HepG2 (cell line): ENCODE measurements around the gene ZBTB46. TPM values are rescaled to one million over a fixed set of nuclear protein-coding genes. Genes with fewer than 3 reads are reported as not detected.
"Not testable (repeated sequence)": the region's sequence is repeated elsewhere in the genome, so short reads cannot be mapped to it uniquely, and the experiment has no call there.

Source experiments
- ATAC-seq: fragments of 200-7000 bp; cut with Tn5 transposase; 3 replicates; pipeline ENCODE4 v1.9.1; 2020; ENCODE audit warnings: mild to moderate bottlenecking, moderate library complexity
- BruUV-seq: library from RNA; stranded (reverse); fragments of 400-500 nt; replicated peaks from 2 replicates; lab custom pipeline; 2021; lab: Mats Ljungman, UMichigan
- CTCF ChIA-PET: fragments of 300-600 bp; formaldehyde crosslinking; extraction: SDS; loops from one replicate; lab custom pipeline; 2021; ENCODE audit warnings: low total read pairs, inconsistent platforms, low intra/inter-chr PET ratio; lab: Yijun Ruan, JAX
- POLR2A ChIA-PET: fragments of 350-600 bp; sonication (Branson Sonifier 250); formaldehyde crosslinking; loops from one replicate; lab custom pipeline; 2020; ENCODE audit warnings: antibody characterized with exemption, inconsistent platforms; lab: Yijun Ruan, JAX
- DNase-seq: peaks from one replicate; pipeline ENCODE4 v3.0.0-alpha.2; 2015; ENCODE audit warnings: low spot score
- FAIRE-seq: peaks from 3 replicates; lab custom pipeline; 2011; peaks lifted over from hg19 to GRCh38; lab: Jason Lieb, UNC
- H2AFZ ChIP-seq: one replicate; pipeline ENCODE4 v1.6.1; 2011; ENCODE audit warnings: low read length, inconsistent platforms
- H3K27ac ChIP-seq: fragments of 300-600 bp; 3 replicates; pipeline ENCODE4 v1.8.0; 2011; ENCODE audit warnings: mixed run types, mild to moderate bottlenecking, mixed read lengths, low read length, inconsistent platforms; ENCODE audit not compliant: insufficient read depth; ENCODE audit errors: extremely low read length
- H3K27me3 ChIP-seq, 2 experiments: fragments of 200-600 bp in 1 of 2; 2 replicates in 1 of 2; 3 replicates in 1 of 2; pipeline versions ENCODE4 v1.6.0 to v1.8.0; 2011; ENCODE audit warnings: low read length in 2 of 2, mild to moderate bottlenecking in 2 of 2, moderate library complexity in 2 of 2, inconsistent platforms in 1 of 2; ENCODE audit not compliant: insufficient read depth in 2 of 2, control insufficient read depth in 1 of 2
- H3K36me3 ChIP-seq, 2 experiments: fragments of 200-600 bp in 1 of 2; replicated peaks in 1 of 2; 2 replicates in 1 of 2; 3 replicates in 1 of 2; pipeline versions ENCODE4 v1.5.1 to v1.8.0; 2011; ENCODE audit warnings: low read length in 2 of 2, inconsistent platforms in 1 of 2; ENCODE audit not compliant: insufficient read depth in 2 of 2, control insufficient read depth in 1 of 2
- H3K4me1 ChIP-seq: 2 replicates; pipeline ENCODE4 v1.5.1; 2012; ENCODE audit warnings: low read length, inconsistent platforms; ENCODE audit not compliant: insufficient read depth
- H3K4me2 ChIP-seq: 2 replicates; pipeline ENCODE4 v1.6.0; 2011; ENCODE audit warnings: low read depth, low read length, inconsistent platforms
- H3K4me3 ChIP-seq, 3 experiments: fragments of 200-600 bp in 1 of 3; sonication (generic), shearing (Covaris generic) in 1 of 3; replicated peaks in 1 of 3; 2 replicates each; pipeline ENCODE4 v1.5.1; 2011 to 2016; ENCODE audit warnings: low read length in 3 of 3, inconsistent platforms in 2 of 3, low read depth in 2 of 3, mild to moderate bottlenecking in 2 of 3, control low read depth in 1 of 3, mixed read lengths in 1 of 3; ENCODE audit not compliant: insufficient read depth in 1 of 3
- H3K79me2 ChIP-seq: one replicate; pipeline ENCODE4 v1.6.1; 2011; ENCODE audit warnings: low read length, inconsistent platforms; ENCODE audit not compliant: insufficient read depth
- H3K9ac ChIP-seq: 2 replicates; pipeline ENCODE4 v1.6.0; 2011; ENCODE audit warnings: mild to moderate bottlenecking, low read depth, low read length, inconsistent platforms; ENCODE audit not compliant: insufficient read depth
- H3K9me3 ChIP-seq: 2 replicates; pipeline ENCODE4 v1.5.1; 2012; ENCODE audit warnings: mild to moderate bottlenecking, low read length
- H4K20me1 ChIP-seq: 2 replicates; pipeline ENCODE4 v1.6.0; 2011; ENCODE audit warnings: inconsistent platforms, mild to moderate bottlenecking, low read length, moderate library complexity; ENCODE audit not compliant: insufficient read depth
- HOXD1 ChIP-seq: sonication (generic); formaldehyde crosslinking; IDR thresholded peaks from 2 replicates; pipeline ENCODE4 v1.5.0; 2020; ENCODE audit warnings: missing genetic modification reagents
- MAFK ChIP-seq, 2 experiments: IDR thresholded peaks in 1 of 2; conservative IDR thresholded peaks in 1 of 2; 2 replicates each; pipeline ENCODE4 v1.6.1; 2011; ENCODE audit warnings: improper control_type of control experiment in 2 of 2, low read length in 2 of 2
- ZMYM3 ChIP-seq: sonication (generic); formaldehyde crosslinking; IDR thresholded peaks from 2 replicates; pipeline ENCODE4 v1.5.1; 2020; ENCODE audit warnings: mild to moderate bottlenecking, missing genetic modification reagents
- ZNF253 ChIP-seq: sonication (generic); formaldehyde crosslinking; IDR thresholded peaks from 2 replicates; pipeline ENCODE4 v1.8.0; 2022; ENCODE audit warnings: mild to moderate bottlenecking, missing genetic modification reagents, borderline replicate concordance
- ZNF530 ChIP-seq: sonication (generic); formaldehyde crosslinking; IDR thresholded peaks from 2 replicates; pipeline ENCODE4 v1.5.0; 2020; ENCODE audit warnings: low read depth, mild to moderate bottlenecking, missing genetic modification reagents
- ZSCAN12 ChIP-seq: sonication (generic); formaldehyde crosslinking; IDR thresholded peaks from 2 replicates; pipeline ENCODE4 v1.9.0; 2021; ENCODE audit warnings: mild to moderate bottlenecking, missing genetic modification reagents
- WGBS: methylation state at CpG from one replicate; pipeline ENCODE4 v1.1.6; 2017; ENCODE audit warnings: low lambda C conversion rate; 5-methylcytosine and 5-hydroxymethylcytosine counted together
- in situ Hi-C: cut with HindIII; loops from 2 replicates; pipeline ENCODE4 v1.10.0; 2017; ENCODE audit warnings: low pct_unique_long_range_greater_than_20kb; ENCODE audit not compliant: extremely low pct_ligation_motif_present
- intact Hi-C: fragments of 100-400 bp; cut with micrococcal nuclease; formaldehyde crosslinking; loops from one replicate; pipeline ENCODE4 v1.10.0; 2022; ENCODE audit not compliant: unreplicated experiment
- polyA plus RNA-seq, 8 experiments: library from polyadenylated mRNA; depleted of rRNA in 3 of 8; stranded (reverse) in 7 of 8; unstranded in 1 of 8; fragments of >200 nt; fragmentation: Illumina TruSeq in 4 of 8; extraction: Trizol in 4 of 8; gene quantifications; 2 replicates each; pipeline versions ENCODE4 v1.2.1 to v1.2.3, GENCODE V29; 2011 to 2016; ENCODE audit warnings: low read depth in 4 of 8, missing spikeins in 1 of 8, mixed read lengths in 1 of 8; ENCODE audit not compliant: insufficient read depth in 1 of 8
- total RNA-seq, 5 experiments: library from RNA; depleted of rRNA; stranded (reverse); fragments of >200 nt; fragmentation: Illumina TruSeq; extraction: Trizol; gene quantifications; 2 replicates each; pipeline ENCODE4 v1.2.3, GENCODE V29; 2016; ENCODE audit warnings: low read depth in 1 of 5

The ZBTB46 gene
- total and polyA plus RNA-seq, 2 of the 13 experiments (the other 11 are each of a cell fraction or from before 2014, with no cell fraction given), result 1.6 to 13.5 TPM

DNA sequence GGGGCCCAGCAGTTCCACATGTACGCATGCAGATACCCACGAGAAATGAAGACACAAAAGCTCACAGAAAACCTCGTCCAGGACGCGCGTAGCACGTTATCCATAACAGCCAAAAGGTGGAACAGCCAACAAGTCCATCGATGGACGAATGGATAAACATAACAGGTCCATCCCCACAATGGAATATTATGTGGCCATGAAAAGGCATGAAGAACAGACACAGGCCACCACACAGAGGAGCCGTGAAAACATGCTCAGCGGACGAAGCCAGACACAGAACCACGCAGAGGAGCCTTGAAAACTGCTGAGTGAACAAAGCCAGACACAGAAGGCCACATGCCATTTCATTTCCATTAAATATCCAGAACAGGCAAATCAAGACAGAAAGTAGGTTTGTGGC lies 53.5 kb downstream of the ZBTB46 start:
- no peak overlapping the region for H3K4me2 ChIP-seq
- POLR2A ChIA-PET, result no interaction called here
- H3K9ac ChIP-seq, result no peak overlapping the region
- H3K9me3 ChIP-seq, result no peaks in the 10 kb centered on the region
- no peak for TF ChIP-seq ZSCAN12
- no peak for TF ChIP-seq ZNF530 (CRISPR knock-in tag)
- 0 out of 2 replicates have a peak, but pooled peaks have one; percentile 27 for TF ChIP-seq HOXD1
- TF ChIP-seq MAFK (conservative IDR thresholded peaks at IDR 0.05 in 1 of 2, IDR thresholded peaks at IDR 0.05 in 1 of 2; ENCODE audit: low read length in 2 of 2), result peak; percentile 46 to 61; a peak in 3 of 4 replicates
- TF ChIP-seq ZMYM3 (CRISPR knock-in tag), result peak; percentile 57; the same call in 1 of the 2 replicates
- DNase-seq (no peak), ATAC-seq (no peak), FAIRE-seq (no peak)
- H4K20me1 ChIP-seq, result no peaks in the 10 kb centered on the region
- no peaks in the 10 kb centered on the region for H3K27me3 ChIP-seq
- H3K79me2 ChIP-seq, result no peaks in the 10 kb centered on the region
- WGBS, result 91% methylated on average over 13 of the region's 13 CpGs
- no peak overlapping the region for H3K27ac ChIP-seq
- H3K36me3 ChIP-seq, result no peaks in the 10 kb centered on the region
- CTCF ChIA-PET, result no interaction called here
- H3K4me3 ChIP-seq, result no peak overlapping the region
- in situ Hi-C loops, result no loop called here
- no TSS peak for BruUV-seq
- intact Hi-C loops, result no loop called here
- peaks cover 25% of the 10 kb centered on the region for H3K4me1 ChIP-seq
- no peak overlapping the region for H2AFZ ChIP-seq

DNA sequence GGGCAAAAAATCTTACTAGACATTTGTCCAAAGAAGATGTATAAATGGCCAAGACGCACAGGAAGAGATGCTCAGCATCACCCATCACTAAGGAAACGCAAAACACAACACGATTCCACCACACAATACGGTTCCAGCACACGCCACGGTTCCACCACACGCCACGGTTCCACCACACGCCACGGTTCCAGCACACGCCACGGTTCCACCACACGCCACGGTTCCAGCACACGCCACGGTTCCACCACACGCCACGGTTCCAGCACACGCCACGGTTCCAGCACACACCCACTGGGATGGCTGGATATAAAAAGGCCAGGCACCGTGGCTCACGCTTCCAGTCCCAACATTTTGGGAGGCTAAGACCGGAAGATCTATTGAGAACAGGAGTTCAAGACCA lies 54.2 kb downstream of the ZBTB46 start:
- CTCF ChIA-PET, H3K27me3 ChIP-seq, H3K9ac ChIP-seq, in situ Hi-C loops, H3K27ac ChIP-seq, H3K9me3 ChIP-seq, intact Hi-C loops, H3K36me3 ChIP-seq, H3K4me2 ChIP-seq, H2AFZ ChIP-seq, BruUV-seq, FAIRE-seq, ATAC-seq, DNase-seq, H3K4me3 ChIP-seq, H3K79me2 ChIP-seq, H4K20me1 ChIP-seq, POLR2A ChIA-PET: not testable (repeated sequence)
- 93% methylated on average over 23 of the region's 23 CpGs for WGBS
- H3K4me1 ChIP-seq, result peaks cover 26% of the 10 kb centered on the region
- 0 out of 2 replicates have a peak, but pooled peaks have one; percentile 37 for TF ChIP-seq ZNF253
